Measurements from ENCODE around the gene LMX1B. TPM values are rescaled to one million over a fixed set of nuclear protein-coding genes. Genes with fewer than 3 reads are reported as not detected.
A peak's percentile ranks its signal among the peaks of the same experiment; 100 is the strongest.

The LMX1B gene
- polyA plus RNA-seq, 1 donor from 2014 or later, result not detected

GRCh38 chr9:126618190-126618584 is 4.5 kb downstream of the LMX1B start:
- TF ChIP-seq POLR2AphosphoS5 (IDR thresholded peaks at IDR 0.05) (peak; percentile 32), EZH2 (IDR thresholded peaks at IDR 0.05; ENCODE audit: borderline replicate concordance, insufficient read depth, low read length, poor library complexity, severe bottlenecking) (peak; percentile 92), CTCF (IDR thresholded peaks at IDR 0.05; ENCODE audit: poor library complexity, severe bottlenecking) (no peak)

GRCh38 chr9:126618585-126619360 is 5.0 kb downstream of the LMX1B start:
- H3K4me2 ChIP-seq (ENCODE audit: low read length), result no peak overlapping the region
- H3K9ac ChIP-seq (ENCODE audit: low read length), result no peak overlapping the region
- H4K20me1 ChIP-seq (ENCODE audit: insufficient read depth), result no peaks in the 10 kb centered on the region
- H3K9me3 ChIP-seq (ENCODE audit: low read length), result no peaks in the 10 kb centered on the region
- no peak overlapping the region for H2AFZ ChIP-seq (ENCODE audit: low read depth, low read length)
- no peaks in the 10 kb centered on the region for H3K9me2 ChIP-seq (ENCODE audit: insufficient read depth, low read length)
- no peak overlapping the region for H3K27ac ChIP-seq (ENCODE audit: low read length)
- H3K27me3 ChIP-seq (ENCODE audit: insufficient read depth, low read depth, low read length), result peaks cover 96% of the 10 kb centered on the region
- no peaks in the 10 kb centered on the region for H3K36me3 ChIP-seq (ENCODE audit: insufficient read depth, low read length)
- no peaks in the 10 kb centered on the region for H3F3A ChIP-seq (ENCODE audit: insufficient read depth, low read length, poor library complexity, severe bottlenecking)
- no peak overlapping the region for H3K4me3 ChIP-seq (ENCODE audit: low read length)
- H3K79me2 ChIP-seq (replicated peaks; ENCODE audit: insufficient read depth, low read length), result no peaks in the 10 kb centered on the region
- TF ChIP-seq EP300 (conservative IDR thresholded peaks at IDR 0.05; ENCODE audit: poor library complexity, severe bottlenecking) (no peak), MXI1 (conservative IDR thresholded peaks at IDR 0.05; ENCODE audit: poor library complexity, severe bottlenecking) (no peak), SMC3 (conservative IDR thresholded peaks at IDR 0.05; ENCODE audit: poor library complexity) (no peak), REST (IDR thresholded peaks at IDR 0.05; ENCODE audit: borderline replicate concordance) (no peak), RAD21 (conservative IDR thresholded peaks at IDR 0.05) (no peak), TAF1 (IDR thresholded peaks at IDR 0.05; ENCODE audit: low read depth) (no peak), EZH2 (IDR thresholded peaks at IDR 0.05; ENCODE audit: borderline replicate concordance, insufficient read depth, low read length, poor library complexity, severe bottlenecking) (no peak), CTCF (IDR thresholded peaks at IDR 0.05; ENCODE audit: poor library complexity, severe bottlenecking) (no peak), POLR2AphosphoS5 (IDR thresholded peaks at IDR 0.05) (no peak)

More at GRCh38 chr9:126618190-126618584, 4.5 kb downstream of the LMX1B start:
- H3K4me3 ChIP-seq (ENCODE audit: low read length), result no peak overlapping the region
- H3K4me2 ChIP-seq (ENCODE audit: low read length), result no peak overlapping the region
- peaks cover 94% of the 10 kb centered on the region for H3K27me3 ChIP-seq (ENCODE audit: insufficient read depth, low read depth, low read length)
- H3K36me3 ChIP-seq (ENCODE audit: insufficient read depth, low read length), result no peaks in the 10 kb centered on the region
- no peaks in the 10 kb centered on the region for H3K79me2 ChIP-seq (replicated peaks; ENCODE audit: insufficient read depth, low read length)
- H2AFZ ChIP-seq (ENCODE audit: low read depth, low read length), result no peak overlapping the region
- H3K9ac ChIP-seq (ENCODE audit: low read length), result no peak overlapping the region
- no peaks in the 10 kb centered on the region for H4K20me1 ChIP-seq (ENCODE audit: insufficient read depth)
- no peaks in the 10 kb centered on the region for H3F3A ChIP-seq (ENCODE audit: insufficient read depth, low read length, poor library complexity, severe bottlenecking)
- no peaks in the 10 kb centered on the region for H3K9me3 ChIP-seq (ENCODE audit: low read length)
- H3K27ac ChIP-seq (ENCODE audit: low read length), result no peak overlapping the region
- no peaks in the 10 kb centered on the region for H3K9me2 ChIP-seq (ENCODE audit: insufficient read depth, low read length)

All from neural cell (in vitro differentiated cells).